ENCODE measurements around the gene ANXA11. TPM values are rescaled to one million over a fixed set of nuclear protein-coding genes. Genes with fewer than 3 reads are reported as not detected.

Gene ANXA11
- total RNA-seq, 1 experiment from 2014 or later = 68.1 TPM

- Mint-ChIP-seq H3K27ac (no peak overlapping the region; a peak in 1 of 7 replicates), H3K36me3 (ENCODE audit: insufficient read depth in 1 of 3, low read depth in 3 of 3) (no peaks in the 10 kb centered on the region; a peak in 1 of 7 replicates), H3K9me3 (no peaks in the 10 kb centered on the region), H3K4me3 (no peak overlapping the region), H3K4me1 (peaks cover 21 to 31% of the 10 kb centered on the region in 2 experiments; a peak in 3 of 4 replicates), H3K27me3 (ENCODE audit: low read depth) (no peaks in the 10 kb centered on the region)
- Histone ChIP-seq H3K56ac (ENCODE audit: insufficient read length, low read depth, low read length) (no peak overlapping the region), H3K27me3 (ENCODE audit: insufficient read depth, low read length) (no peaks in the 10 kb centered on the region), H3K9ac (ENCODE audit: extremely low read depth, insufficient read length, low read length) (no peak overlapping the region), H4K5ac (ENCODE audit: insufficient read length, low read depth, low read length) (no peak overlapping the region), H2BK5ac (ENCODE audit: insufficient read length, low read length) (no peak overlapping the region), H3K27ac (ENCODE audit: insufficient read length, low read depth, low read length) (no peak overlapping the region), H3K79me2 (ENCODE audit: insufficient read depth, low read length) (no peaks in the 10 kb centered on the region; the same call in 1 of the 2 replicates), H3K18ac (ENCODE audit: insufficient read length, low read depth, low read length) (no peak overlapping the region), H2BK12ac (ENCODE audit: insufficient read length, low read depth, low read length) (no peak overlapping the region), H3K4me2 (ENCODE audit: insufficient read depth, insufficient read length, low read length) (no peak overlapping the region), H2BK20ac (ENCODE audit: low read depth, low read length, poor library complexity, severe bottlenecking) (no peak overlapping the region), H3K23me2 (ENCODE audit: insufficient read length, low read depth, low read length, poor library complexity, severe bottlenecking) (no peaks in the 10 kb centered on the region), H3K9me3 (ENCODE audit: control insufficient read depth, low read depth, low read length) (no peaks in the 10 kb centered on the region), H4K8ac (replicated peaks; ENCODE audit: insufficient read length, low read depth, low read length) (no peak overlapping the region), H2AK5ac (ENCODE audit: insufficient read length, low read length) (no peak overlapping the region), H4K20me1 (ENCODE audit: control insufficient read depth, insufficient read depth, insufficient read length) (no peaks in the 10 kb centered on the region), H3K4me1 (ENCODE audit: insufficient read depth, low read length) (no peaks in the 10 kb centered on the region), H3K79me1 (ENCODE audit: insufficient read depth, low read depth, low read length, poor library complexity, severe bottlenecking) (no peaks in the 10 kb centered on the region), H2AFZ (ENCODE audit: low read length) (no peak overlapping the region), H3T11ph (ENCODE audit: low read length) (no peak overlapping the region), H3K23ac (ENCODE audit: insufficient read length, low read depth, low read length) (no peak overlapping the region), H3K4ac (ENCODE audit: low read depth, low read length) (no peak overlapping the region), H3K14ac (ENCODE audit: insufficient read depth, low read length) (no peak overlapping the region; the same call in 1 of the 2 replicates), H2BK120ac (ENCODE audit: low read depth, low read length, poor library complexity, severe bottlenecking) (no peak overlapping the region), H2BK15ac (ENCODE audit: low read depth, low read length) (no peak overlapping the region), H4K91ac (ENCODE audit: insufficient read length, low read depth, low read length) (no peak overlapping the region)
- no peak for DNase-seq
- TF ChIP-seq, protein P1, sequence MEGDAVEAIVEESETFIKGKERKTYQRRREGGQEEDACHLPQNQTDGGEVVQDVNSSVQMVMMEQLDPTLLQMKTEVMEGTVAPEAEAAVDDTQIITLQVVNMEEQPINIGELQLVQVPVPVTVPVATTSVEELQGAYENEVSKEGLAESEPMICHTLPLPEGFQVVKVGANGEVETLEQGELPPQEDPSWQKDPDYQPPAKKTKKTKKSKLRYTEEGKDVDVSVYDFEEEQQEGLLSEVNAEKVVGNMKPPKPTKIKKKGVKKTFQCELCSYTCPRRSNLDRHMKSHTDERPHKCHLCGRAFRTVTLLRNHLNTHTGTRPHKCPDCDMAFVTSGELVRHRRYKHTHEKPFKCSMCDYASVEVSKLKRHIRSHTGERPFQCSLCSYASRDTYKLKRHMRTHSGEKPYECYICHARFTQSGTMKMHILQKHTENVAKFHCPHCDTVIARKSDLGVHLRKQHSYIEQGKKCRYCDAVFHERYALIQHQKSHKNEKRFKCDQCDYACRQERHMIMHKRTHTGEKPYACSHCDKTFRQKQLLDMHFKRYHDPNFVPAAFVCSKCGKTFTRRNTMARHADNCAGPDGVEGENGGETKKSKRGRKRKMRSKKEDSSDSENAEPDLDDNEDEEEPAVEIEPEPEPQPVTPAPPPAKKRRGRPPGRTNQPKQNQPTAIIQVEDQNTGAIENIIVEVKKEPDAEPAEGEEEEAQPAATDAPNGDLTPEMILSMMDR (conservative IDR thresholded peaks at IDR 0.05) = no peak
- no CpG with 5 or more reads among the region's 6 CpGs for WGBS (ENCODE audit: extremely low coverage, insufficient read length, low lambda C conversion rate)
Measured at GRCh38 chr10:80176526-80176925, 28.8 kb downstream of the ANXA11 start.

All from H9 (cell line).